ENCODE results near the gene NACC2.

The NACC2 gene

DNA sequence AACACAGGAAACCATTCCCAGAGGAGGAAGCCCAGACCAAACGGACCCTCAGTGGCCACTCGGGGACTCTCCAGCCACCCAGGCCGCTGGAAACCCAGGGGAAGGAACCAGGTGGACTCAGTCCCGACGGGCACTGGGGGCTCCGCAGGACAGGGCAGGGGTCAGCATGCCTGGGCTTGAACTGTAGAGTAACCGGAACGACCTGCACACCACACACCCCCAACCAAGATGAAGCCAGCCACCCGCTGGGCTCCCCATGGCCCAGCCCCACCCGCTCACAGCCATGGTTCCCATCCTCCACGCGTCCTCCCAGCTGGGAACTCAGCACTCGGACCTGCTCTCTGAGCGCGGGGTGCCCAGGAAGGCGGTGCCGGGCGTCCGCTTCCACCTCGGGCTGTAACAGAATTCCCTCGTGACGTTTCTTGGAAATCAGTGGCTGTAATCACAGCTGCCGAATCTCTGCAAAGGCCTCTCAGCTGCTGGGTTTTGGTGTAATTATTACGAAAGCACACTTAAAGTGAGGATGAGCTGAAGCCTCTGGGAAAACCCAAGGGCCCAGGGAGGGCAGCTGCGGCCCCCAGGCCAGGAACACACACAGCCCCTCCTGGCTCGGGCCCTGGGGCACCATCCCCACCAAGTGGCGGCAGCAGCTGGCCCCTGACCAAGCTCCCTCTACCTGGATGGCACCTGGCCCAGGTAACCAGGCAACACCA lies 13.8 kb downstream of the NACC2 start:
- Histone ChIP-seq H3K4me1 (ENCODE audit: control insufficient read depth, low read depth, low read length) (no peaks in the 10 kb centered on the region), H3K27ac (ENCODE audit: low read length) (no peak overlapping the region), H3K9ac (ENCODE audit: low read length) (no peak overlapping the region), H3K4me3 (ENCODE audit: low read length) (no peak overlapping the region), H3K9me3 (ENCODE audit: control insufficient read depth, low read depth, low read length) (no peaks in the 10 kb centered on the region), H3K36me3 (ENCODE audit: control insufficient read depth, low read depth, low read length) (no peaks in the 10 kb centered on the region), H3K27me3 (ENCODE audit: control insufficient read depth, insufficient read depth, low read length) (no peaks in the 10 kb centered on the region)

DNA sequence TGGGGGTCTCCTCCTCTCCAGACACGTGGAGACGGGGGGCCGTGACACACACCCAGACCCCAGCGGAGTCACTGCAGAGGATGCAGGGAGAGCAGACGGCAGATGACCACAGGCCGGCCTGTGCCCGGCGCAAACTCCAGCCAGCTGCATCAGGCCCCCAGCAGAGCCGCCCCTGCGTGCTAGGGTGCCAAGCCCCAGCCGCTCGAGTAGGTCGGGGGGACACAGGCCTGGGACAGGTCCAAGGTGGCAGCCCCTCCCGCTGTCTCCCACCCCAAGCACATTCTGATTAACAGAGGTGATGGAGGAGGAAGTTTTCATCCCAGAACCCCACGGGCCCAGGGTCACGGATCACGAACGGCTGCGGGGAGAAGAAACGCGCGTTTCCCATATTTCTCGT lies 14.4 kb downstream of the NACC2 start:
- no peak overlapping the region for H3K27ac ChIP-seq (ENCODE audit: low read length)
- H3K9ac ChIP-seq (ENCODE audit: low read length), result no peak overlapping the region
- no peak overlapping the region for H3K4me3 ChIP-seq (ENCODE audit: low read length)
- no peaks in the 10 kb centered on the region for H3K9me3 ChIP-seq (ENCODE audit: control insufficient read depth, low read depth, low read length)
- no peaks in the 10 kb centered on the region for H3K4me1 ChIP-seq (ENCODE audit: control insufficient read depth, low read depth, low read length)
- H3K27me3 ChIP-seq (ENCODE audit: control insufficient read depth, insufficient read depth, low read length), result no peaks in the 10 kb centered on the region
- H3K36me3 ChIP-seq (ENCODE audit: control insufficient read depth, low read depth, low read length), result no peaks in the 10 kb centered on the region

DNA sequence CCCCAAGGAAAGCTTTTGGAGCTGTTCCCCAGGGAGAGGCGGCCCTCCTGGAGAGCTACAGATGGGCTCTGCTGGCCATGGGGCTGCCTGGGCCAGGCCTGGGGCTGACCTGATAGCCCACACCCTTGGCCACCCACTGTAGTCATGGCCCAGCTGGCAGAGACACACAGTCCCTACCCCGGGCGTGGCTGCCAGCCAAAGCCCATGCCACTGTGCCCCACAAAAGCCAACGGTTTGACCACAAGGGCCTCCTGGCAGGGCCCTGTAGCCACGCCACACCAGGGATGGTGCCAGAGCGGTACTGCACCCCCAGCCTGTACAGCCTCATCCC lies 15.2 kb downstream of the NACC2 start:
- no peak overlapping the region for H3K27ac ChIP-seq (ENCODE audit: low read length)
- no peaks in the 10 kb centered on the region for H3K27me3 ChIP-seq (ENCODE audit: control insufficient read depth, insufficient read depth, low read length)
- H3K4me3 ChIP-seq (ENCODE audit: low read length), result no peak overlapping the region
- no peak overlapping the region for H3K9ac ChIP-seq (ENCODE audit: low read length)
- H3K4me1 ChIP-seq (ENCODE audit: control insufficient read depth, low read depth, low read length), result no peaks in the 10 kb centered on the region
- H3K9me3 ChIP-seq (ENCODE audit: control insufficient read depth, low read depth, low read length), result no peaks in the 10 kb centered on the region
- H3K36me3 ChIP-seq (ENCODE audit: control insufficient read depth, low read depth, low read length), result no peaks in the 10 kb centered on the region

DNA sequence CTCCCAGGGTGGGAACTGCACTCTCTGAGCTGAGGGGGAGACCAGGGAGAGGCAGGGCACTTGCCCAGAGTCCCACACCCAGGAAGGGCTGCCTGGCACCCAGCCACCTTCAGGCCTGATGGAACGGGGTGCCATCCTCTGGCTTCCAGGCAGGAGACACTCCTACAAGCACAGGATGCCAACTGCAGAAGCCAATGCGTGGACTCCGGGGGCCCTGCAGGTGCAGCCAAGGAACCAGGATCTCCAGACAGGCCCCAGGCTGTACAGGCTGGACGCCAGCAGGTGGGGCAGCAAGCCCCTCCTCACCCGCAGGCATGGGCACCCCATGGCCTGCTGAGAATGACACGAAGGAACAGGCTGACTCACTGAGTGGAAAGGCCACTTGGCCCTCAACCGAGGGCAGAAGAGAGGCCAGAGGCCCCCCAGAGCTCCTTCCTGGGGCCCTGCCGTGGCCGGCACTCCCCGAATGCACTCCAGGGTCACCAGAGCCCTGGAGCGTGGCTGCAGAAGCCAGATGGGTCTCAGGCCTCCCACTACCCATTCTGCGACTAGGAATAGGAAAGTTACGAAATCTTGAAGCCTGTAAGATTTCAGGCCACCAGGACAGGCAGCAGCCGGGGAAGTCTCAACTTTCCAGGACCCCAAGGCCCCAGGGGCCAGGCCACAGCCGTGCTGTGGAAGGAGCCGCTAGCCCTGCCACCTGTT lies 15.7 kb downstream of the NACC2 start:
- no peaks in the 10 kb centered on the region for H3K36me3 ChIP-seq (ENCODE audit: control insufficient read depth, low read depth, low read length)
- H3K9ac ChIP-seq (ENCODE audit: low read length), result no peak overlapping the region
- no peaks in the 10 kb centered on the region for H3K4me1 ChIP-seq (ENCODE audit: control insufficient read depth, low read depth, low read length)
- no peaks in the 10 kb centered on the region for H3K27me3 ChIP-seq (ENCODE audit: control insufficient read depth, insufficient read depth, low read length)
- H3K9me3 ChIP-seq (ENCODE audit: control insufficient read depth, low read depth, low read length), result no peaks in the 10 kb centered on the region
- no peak overlapping the region for H3K4me3 ChIP-seq (ENCODE audit: low read length)
- no peak overlapping the region for H3K27ac ChIP-seq (ENCODE audit: low read length)

DNA sequence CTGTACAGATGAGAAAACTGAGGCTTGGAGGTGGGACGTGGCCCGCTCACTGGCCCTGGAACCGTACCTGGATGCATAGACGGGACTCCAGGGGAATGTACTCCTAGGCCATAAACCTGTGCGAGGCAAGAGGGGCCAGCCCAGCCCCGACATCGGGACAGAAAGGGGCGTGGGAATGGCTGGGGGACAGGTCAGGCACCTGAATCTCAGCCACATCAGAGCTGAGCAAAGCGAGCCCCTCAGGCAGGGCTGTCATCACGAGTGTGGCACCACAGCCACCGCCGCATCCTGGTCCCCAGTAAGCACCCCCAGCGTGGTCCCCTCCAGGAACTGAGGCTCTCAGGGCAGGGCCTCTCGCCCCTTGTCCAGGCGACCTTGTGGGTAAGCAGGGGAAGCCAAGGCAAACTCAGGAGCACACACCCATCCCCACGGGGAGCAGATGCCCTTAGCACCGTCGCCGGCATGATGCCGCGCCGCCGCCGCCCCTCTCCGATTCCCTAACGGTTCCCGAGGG lies 16.5 kb downstream of the NACC2 start:
- Histone ChIP-seq H3K9ac (ENCODE audit: low read length) (no peak overlapping the region), H3K4me3 (ENCODE audit: low read length) (no peak overlapping the region), H3K27ac (ENCODE audit: low read length) (no peak overlapping the region), H3K9me3 (ENCODE audit: control insufficient read depth, low read depth, low read length) (no peaks in the 10 kb centered on the region), H3K4me1 (ENCODE audit: control insufficient read depth, low read depth, low read length) (no peaks in the 10 kb centered on the region), H3K36me3 (ENCODE audit: control insufficient read depth, low read depth, low read length) (no peaks in the 10 kb centered on the region), H3K27me3 (ENCODE audit: control insufficient read depth, insufficient read depth, low read length) (no peaks in the 10 kb centered on the region)

DNA sequence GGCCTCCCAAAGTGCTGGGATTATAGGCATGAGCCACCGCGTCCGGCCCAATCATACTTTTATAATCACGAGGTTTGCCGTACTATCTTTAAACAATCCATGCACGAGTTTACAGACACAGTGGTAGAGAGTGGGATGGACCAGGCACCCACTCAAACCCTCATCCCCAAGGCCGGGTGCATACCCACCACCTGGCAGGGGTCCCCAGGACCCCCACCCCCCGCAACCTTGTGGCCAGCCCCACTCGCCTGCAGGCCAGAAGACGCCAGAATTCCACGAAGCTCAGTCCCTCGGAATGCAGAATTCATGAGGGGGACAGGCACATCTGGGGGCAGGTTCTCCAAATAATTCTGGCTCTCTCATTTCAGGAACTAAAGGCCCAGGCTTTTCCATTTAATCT lies 17.1 kb downstream of the NACC2 start:
- no peaks in the 10 kb centered on the region for H3K36me3 ChIP-seq (ENCODE audit: control insufficient read depth, low read depth, low read length)
- no peak overlapping the region for H3K4me3 ChIP-seq (ENCODE audit: low read length)
- no peaks in the 10 kb centered on the region for H3K27me3 ChIP-seq (ENCODE audit: control insufficient read depth, insufficient read depth, low read length)
- H3K9ac ChIP-seq (ENCODE audit: low read length), result no peak overlapping the region
- H3K9me3 ChIP-seq (ENCODE audit: control insufficient read depth, low read depth, low read length), result no peaks in the 10 kb centered on the region
- no peak overlapping the region for H3K27ac ChIP-seq (ENCODE audit: low read length)
- H3K4me1 ChIP-seq (ENCODE audit: control insufficient read depth, low read depth, low read length), result no peaks in the 10 kb centered on the region

DNA sequence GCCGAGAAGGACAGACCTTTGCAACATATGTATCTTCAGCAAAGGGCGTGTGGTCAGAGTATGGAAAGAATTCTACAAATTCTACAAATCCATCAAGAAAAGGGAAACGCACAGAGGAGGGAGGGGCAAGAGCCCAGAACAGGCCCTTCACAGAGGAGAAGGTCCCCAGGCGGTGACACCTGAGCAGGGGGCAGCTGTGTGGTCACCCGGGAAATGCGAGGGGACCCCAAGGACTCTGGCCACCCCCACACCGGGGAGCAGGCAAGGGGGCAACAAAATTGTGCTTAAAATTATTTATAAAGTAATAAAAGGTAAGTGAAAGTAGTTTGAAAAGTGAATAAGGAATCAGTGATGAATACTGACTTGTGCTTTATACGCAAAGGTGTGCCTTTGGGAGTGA lies 17.6 kb downstream of the NACC2 start:
- Histone ChIP-seq H3K36me3 (ENCODE audit: control insufficient read depth, low read depth, low read length) (no peaks in the 10 kb centered on the region), H3K27me3 (ENCODE audit: control insufficient read depth, insufficient read depth, low read length) (no peaks in the 10 kb centered on the region), H3K4me1 (ENCODE audit: control insufficient read depth, low read depth, low read length) (no peaks in the 10 kb centered on the region), H3K4me3 (ENCODE audit: low read length) (no peak overlapping the region), H3K9me3 (ENCODE audit: control insufficient read depth, low read depth, low read length) (no peaks in the 10 kb centered on the region), H3K9ac (ENCODE audit: low read length) (no peak overlapping the region), H3K27ac (ENCODE audit: low read length) (no peak overlapping the region)

DNA sequence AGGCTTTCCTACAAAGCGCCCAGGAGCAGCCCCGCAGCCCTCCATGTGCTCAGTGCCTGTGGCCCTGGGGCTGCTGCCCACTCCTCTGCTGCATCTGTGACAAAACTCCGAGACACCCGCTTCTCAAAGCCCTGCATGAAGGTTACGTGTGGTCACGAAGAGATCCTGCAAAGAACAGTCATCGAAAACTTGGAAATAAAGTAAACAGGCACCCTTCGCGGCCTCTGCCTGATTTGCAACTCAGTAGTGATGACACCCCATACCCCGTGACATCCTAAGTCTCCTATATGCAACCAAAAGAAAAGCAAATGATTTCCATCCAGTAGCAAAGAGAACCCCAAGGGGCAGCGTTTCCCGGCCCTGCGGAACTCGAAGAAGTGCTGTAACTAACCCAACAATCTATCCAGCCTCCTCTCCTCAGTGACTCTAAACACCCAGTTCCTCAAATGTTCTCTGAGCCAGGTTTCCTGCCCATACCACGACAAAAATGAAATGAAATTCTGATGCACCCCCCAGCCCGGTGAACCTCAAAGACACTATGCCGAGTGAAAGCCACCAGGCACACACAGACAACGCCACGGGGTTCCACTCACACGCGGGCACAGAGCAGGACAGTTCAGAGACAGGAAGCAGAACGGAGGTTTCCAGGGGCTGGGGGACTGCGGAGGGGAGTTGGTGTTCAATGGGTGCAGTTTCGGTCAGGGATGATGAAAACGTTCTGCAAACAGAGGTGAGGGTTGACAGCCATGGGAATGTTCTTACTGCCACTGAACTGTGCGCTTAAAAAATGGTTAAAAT lies 19.0 kb downstream of the NACC2 start:
- H3K9ac ChIP-seq (ENCODE audit: low read length), result no peak overlapping the region
- no peak overlapping the region for H3K4me3 ChIP-seq (ENCODE audit: low read length)
- H3K36me3 ChIP-seq (ENCODE audit: control insufficient read depth, low read depth, low read length), result no peaks in the 10 kb centered on the region
- H3K4me1 ChIP-seq (ENCODE audit: control insufficient read depth, low read depth, low read length), result no peaks in the 10 kb centered on the region
- H3K27me3 ChIP-seq (ENCODE audit: control insufficient read depth, insufficient read depth, low read length), result no peaks in the 10 kb centered on the region
- no peaks in the 10 kb centered on the region for H3K9me3 ChIP-seq (ENCODE audit: control insufficient read depth, low read depth, low read length)
- no peak overlapping the region for H3K27ac ChIP-seq (ENCODE audit: low read length)

DNA sequence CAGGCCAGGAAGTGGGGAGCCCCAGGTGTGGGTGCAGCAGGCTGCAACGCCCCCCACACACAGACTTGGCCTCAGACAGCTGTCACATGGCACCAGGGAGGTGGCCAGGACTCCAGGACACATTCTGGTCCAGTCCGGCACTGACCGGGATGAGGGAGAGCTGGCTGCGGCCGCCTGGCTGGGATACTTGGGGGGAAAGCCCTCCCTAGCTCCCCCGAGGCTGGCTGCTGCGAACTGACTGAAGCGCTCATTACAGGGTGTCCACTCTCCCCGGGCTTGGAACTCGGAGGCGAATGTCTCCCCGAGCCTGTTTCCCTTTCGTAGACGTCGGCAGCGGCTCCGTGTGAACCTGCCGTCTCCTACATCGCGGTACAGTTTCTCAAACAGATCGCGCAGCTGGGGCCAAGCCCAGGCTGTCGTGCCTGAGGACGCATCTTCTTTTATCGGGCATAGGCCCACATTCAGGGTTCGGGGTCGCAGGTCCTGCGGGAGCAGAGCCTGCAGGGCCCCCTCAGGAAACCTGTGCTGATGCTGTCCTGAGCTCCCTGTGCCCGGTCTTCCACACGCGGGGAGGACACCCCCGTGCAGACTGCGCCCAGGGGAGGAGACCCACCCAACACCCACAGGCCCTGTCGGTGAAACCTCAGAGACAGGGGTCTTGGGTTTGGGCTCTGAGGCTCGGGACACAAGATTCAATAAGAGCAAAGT lies 19.8 kb downstream of the NACC2 start:
- H3K4me1 ChIP-seq (ENCODE audit: control insufficient read depth, low read depth, low read length), result no peaks in the 10 kb centered on the region
- H3K9me3 ChIP-seq (ENCODE audit: control insufficient read depth, low read depth, low read length), result no peaks in the 10 kb centered on the region
- no peaks in the 10 kb centered on the region for H3K36me3 ChIP-seq (ENCODE audit: control insufficient read depth, low read depth, low read length)
- no peak overlapping the region for H3K4me3 ChIP-seq (ENCODE audit: low read length)
- H3K27me3 ChIP-seq (ENCODE audit: control insufficient read depth, insufficient read depth, low read length), result no peaks in the 10 kb centered on the region
- H3K9ac ChIP-seq (ENCODE audit: low read length), result no peak overlapping the region
- no peak overlapping the region for H3K27ac ChIP-seq (ENCODE audit: low read length)

DNA sequence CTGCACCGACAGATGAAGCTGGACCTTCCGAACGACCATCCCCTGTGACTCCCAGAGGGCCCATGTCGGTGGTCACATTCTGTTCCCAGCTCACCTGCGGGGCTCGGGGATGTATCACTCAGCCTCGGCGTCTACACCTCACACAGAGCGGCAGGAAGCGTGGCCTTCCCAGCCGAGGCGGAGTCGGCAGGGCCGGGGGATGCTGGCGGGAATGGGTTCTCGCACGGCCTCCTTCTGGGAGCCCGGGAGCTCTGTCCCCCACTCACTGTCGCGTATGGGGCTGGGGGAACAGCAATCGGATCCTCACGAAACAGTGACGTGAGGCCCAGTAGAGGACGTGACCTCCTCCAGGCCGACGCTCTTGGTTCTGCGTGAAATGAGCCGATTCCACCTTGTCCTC lies 20.4 kb downstream of the NACC2 start:
- no peaks in the 10 kb centered on the region for H3K36me3 ChIP-seq (ENCODE audit: control insufficient read depth, low read depth, low read length)
- H3K27me3 ChIP-seq (ENCODE audit: control insufficient read depth, insufficient read depth, low read length), result no peaks in the 10 kb centered on the region
- H3K4me3 ChIP-seq (ENCODE audit: low read length), result no peak overlapping the region
- H3K9me3 ChIP-seq (ENCODE audit: control insufficient read depth, low read depth, low read length), result no peaks in the 10 kb centered on the region
- H3K4me1 ChIP-seq (ENCODE audit: control insufficient read depth, low read depth, low read length), result no peaks in the 10 kb centered on the region
- no peak overlapping the region for H3K9ac ChIP-seq (ENCODE audit: low read length)
- no peak overlapping the region for H3K27ac ChIP-seq (ENCODE audit: low read length)

DNA sequence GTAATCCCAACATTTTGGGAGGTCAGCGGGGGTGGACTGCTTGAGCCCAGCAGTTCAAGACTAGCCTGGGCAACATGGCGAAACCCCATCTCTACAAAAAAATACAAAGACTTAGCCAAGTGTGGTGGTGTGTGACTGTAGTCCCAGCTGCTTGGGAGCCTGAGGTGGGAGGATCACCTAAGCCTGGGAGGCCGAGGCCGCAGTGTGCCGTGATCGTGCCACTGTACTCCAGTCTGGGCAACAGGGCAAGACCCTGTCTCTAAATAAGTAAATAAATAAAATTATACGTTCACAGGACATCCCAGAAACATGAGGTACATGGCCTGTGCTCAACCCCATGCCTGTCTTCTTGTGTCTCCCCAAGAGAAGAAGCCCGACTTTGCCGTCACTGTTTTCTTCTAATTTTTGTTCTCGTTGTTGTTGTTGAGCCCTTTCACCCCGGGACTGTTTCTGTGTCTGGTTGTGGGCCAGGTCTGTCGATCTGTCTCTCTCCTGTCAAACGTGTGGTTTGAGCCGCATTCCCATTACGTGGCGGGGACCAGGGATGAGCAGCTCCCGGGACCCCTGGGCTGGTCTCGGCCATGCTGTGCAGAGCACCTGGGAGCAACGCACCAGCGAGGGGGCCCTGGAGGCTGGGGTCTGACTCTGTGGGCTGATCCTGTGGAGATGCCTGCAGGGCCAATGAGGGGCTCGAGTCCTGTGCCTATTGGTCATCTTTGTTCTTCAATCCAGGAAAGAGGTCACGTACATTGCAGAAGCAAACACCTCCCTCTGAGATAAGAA lies 32.2 kb downstream of the NACC2 start:
- Histone ChIP-seq H3K27me3 (ENCODE audit: control insufficient read depth, insufficient read depth, low read length) (no peaks in the 10 kb centered on the region), H3K36me3 (ENCODE audit: control insufficient read depth, low read depth, low read length) (no peaks in the 10 kb centered on the region), H3K9me3 (ENCODE audit: control insufficient read depth, low read depth, low read length) (no peaks in the 10 kb centered on the region), H3K4me3 (ENCODE audit: low read length) (no peak overlapping the region), H3K4me1 (ENCODE audit: control insufficient read depth, low read depth, low read length) (no peaks in the 10 kb centered on the region), H3K27ac (ENCODE audit: low read length) (no peak overlapping the region), H3K9ac (ENCODE audit: low read length) (no peak overlapping the region)
